ENCODE results near the gene TTC28. TPM values are rescaled to one million over a fixed set of nuclear protein-coding genes. Genes with fewer than 3 reads are reported as not detected.

Gene TTC28
- total RNA-seq, 6 experiments from 2014 or later = 10.8 to 18.9 (median 13.6) TPM

DNA sequence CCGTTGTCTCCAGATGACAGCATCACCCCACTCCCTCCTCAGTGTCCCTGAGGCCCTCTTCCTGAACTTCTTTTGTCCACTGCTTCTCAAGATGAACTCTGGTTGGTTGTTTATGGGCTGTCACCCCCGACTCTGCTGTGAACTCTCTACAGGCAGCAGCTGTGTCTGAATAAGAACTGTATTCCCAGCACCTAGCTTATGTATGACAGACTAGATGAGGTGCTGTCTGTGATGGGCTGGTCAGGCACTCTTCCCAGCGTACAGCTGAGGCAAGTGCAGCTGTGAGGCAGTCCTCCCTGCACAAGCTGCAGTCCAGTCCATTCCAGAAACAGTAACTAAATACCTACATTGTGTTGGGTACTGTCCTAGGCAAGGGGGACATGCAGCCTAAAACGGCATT lies 649.2 kb downstream of the TTC28 start:
- no peak overlapping the region for H3K27ac Mint-ChIP-seq
- no peaks in the 10 kb centered on the region for H3K36me3 Mint-ChIP-seq (ENCODE audit: low read depth)
- H3K9me3 Mint-ChIP-seq = no peaks in the 10 kb centered on the region
- no peak for DNase-seq
- no peak overlapping the region for H3K4me3 Mint-ChIP-seq
- peaks cover 13% of the 10 kb centered on the region for H3K4me1 Mint-ChIP-seq (ENCODE audit: low read depth)
- TF ChIP-seq, protein P1, sequence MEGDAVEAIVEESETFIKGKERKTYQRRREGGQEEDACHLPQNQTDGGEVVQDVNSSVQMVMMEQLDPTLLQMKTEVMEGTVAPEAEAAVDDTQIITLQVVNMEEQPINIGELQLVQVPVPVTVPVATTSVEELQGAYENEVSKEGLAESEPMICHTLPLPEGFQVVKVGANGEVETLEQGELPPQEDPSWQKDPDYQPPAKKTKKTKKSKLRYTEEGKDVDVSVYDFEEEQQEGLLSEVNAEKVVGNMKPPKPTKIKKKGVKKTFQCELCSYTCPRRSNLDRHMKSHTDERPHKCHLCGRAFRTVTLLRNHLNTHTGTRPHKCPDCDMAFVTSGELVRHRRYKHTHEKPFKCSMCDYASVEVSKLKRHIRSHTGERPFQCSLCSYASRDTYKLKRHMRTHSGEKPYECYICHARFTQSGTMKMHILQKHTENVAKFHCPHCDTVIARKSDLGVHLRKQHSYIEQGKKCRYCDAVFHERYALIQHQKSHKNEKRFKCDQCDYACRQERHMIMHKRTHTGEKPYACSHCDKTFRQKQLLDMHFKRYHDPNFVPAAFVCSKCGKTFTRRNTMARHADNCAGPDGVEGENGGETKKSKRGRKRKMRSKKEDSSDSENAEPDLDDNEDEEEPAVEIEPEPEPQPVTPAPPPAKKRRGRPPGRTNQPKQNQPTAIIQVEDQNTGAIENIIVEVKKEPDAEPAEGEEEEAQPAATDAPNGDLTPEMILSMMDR (IDR thresholded peaks at IDR 0.05) = no peak
- H3K27me3 Mint-ChIP-seq (ENCODE audit: insufficient read depth) = peaks cover 7% of the 10 kb centered on the region

DNA sequence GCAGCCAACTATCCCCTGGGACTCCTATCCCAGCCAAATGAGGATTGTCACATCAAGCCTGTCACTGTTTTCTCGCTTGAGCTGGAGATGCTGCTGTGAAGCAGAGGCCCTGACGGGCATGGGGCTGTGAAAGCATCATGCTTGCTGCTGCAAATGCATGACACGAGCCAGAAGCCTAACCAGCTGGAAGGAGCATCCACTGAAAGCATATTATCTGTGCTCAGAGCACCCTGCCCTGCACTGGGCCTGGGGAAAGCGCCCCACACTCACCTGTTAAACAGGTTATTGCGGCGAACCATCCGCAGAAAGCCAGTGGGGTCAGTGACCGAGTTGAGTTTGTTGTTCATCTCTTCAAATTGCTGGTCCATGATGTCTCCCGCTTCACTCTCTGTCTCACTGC lies 649.7 kb downstream of the TTC28 start:
- Mint-ChIP-seq H3K36me3 (ENCODE audit: low read depth) (no peaks in the 10 kb centered on the region), H3K27me3 (ENCODE audit: insufficient read depth) (peaks cover 7% of the 10 kb centered on the region), H3K4me3 (no peak overlapping the region), H3K4me1 (ENCODE audit: low read depth) (peaks cover 11% of the 10 kb centered on the region), H3K27ac (no peak overlapping the region), H3K9me3 (no peaks in the 10 kb centered on the region)
- TF ChIP-seq, protein P1 (IDR thresholded peaks at IDR 0.05) = no peak
- no peak for DNase-seq

DNA sequence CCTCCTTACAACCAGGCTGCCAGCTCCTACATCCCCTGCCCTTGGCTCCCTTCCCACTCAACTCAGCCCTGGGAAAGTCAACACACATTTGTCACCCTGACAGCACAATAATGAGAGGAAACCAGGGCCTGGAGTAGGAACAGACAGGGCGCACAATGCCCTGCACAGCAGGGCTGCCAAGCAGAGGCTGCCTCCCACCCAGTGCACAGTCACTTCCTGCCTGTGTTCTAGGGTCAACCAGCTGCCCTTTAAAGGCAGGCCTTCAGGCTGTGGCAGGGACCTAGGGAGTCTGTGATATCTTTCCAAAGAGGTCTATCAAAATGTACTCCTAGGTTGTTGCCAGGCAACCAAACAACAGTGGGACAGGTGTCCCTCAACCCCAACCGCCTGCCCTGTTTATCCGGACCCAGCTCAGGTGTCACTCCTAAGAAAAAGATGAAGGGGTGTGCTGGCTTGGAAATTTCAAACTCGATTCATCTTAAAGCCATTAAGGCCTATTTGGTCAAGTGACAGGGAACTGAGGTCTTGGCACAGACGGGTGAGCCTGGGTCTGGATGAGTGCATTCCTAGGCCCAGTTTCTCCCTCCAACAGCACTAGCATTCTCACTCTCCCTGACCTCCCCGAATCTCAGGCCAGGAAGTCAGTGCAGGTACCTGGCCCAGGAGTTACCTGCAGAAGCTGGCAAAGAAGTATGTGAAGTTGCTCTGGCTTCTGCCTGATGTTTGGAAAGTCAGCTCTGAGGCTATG lies 650.3 kb downstream of the TTC28 start:
- Mint-ChIP-seq H3K4me3 (no peak overlapping the region), H3K9me3 (no peaks in the 10 kb centered on the region), H3K36me3 (ENCODE audit: low read depth) (no peaks in the 10 kb centered on the region), H3K27ac (no peak overlapping the region), H3K27me3 (ENCODE audit: insufficient read depth) (peaks cover 7% of the 10 kb centered on the region), H3K4me1 (ENCODE audit: low read depth) (peaks cover 5% of the 10 kb centered on the region)
- no peak for DNase-seq
- TF ChIP-seq, protein P1 (IDR thresholded peaks at IDR 0.05) = no peak

DNA sequence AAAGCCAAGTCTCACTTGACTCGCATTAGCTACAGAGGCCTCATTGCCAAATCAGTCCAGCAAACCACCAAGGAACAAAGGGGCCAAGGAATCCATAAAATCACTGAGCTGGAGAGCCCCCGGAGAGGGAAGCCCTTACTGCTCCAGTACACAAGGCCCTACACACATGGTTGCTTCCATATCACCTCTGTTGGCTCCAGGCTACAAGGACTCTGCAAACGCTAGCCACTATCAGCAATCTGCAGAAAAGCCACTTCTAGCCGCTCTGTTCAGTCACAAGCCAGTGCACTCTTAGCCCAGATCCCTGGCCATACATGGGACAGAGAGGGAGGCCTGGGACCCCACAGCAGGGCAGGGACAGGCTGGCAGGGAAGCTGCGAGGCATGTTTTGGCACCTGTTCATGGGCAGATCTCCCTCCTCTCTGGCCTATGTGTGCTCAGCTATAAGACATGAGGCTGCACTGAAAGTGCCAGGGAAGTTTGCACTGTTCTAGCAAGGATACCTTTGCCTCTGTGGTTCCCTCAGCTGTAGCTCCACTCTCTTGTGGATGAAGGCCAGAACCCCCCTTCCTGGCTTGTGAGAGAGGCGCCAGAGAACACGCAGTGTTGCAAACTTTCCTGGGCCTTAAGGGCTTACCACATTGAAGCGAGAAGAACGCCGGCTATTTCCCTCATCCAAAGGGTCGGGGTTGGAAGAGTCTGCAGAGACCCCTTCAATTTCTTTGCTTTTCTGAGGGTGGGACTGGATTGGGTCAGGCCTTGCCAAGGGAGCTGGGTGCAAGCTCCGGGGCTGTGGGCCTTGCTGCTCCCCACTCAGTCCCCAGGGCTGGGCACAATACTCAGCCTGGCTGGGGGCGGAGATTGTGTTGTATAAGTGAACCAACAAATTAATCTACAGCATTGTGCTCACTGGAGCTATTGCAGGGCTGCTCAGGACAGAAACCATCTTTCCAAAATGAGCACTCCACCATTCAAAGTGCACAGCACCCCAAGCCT lies 651.9 kb downstream of the TTC28 start:
- no peak for DNase-seq
- Mint-ChIP-seq H3K4me1 (ENCODE audit: low read depth) (no peaks in the 10 kb centered on the region), H3K9me3 (no peaks in the 10 kb centered on the region), H3K4me3 (no peak overlapping the region), H3K36me3 (ENCODE audit: low read depth) (no peaks in the 10 kb centered on the region), H3K27ac (no peak overlapping the region), H3K27me3 (ENCODE audit: insufficient read depth) (peaks cover 5% of the 10 kb centered on the region)
- TF ChIP-seq, protein P1 (IDR thresholded peaks at IDR 0.05) = no peak

DNA sequence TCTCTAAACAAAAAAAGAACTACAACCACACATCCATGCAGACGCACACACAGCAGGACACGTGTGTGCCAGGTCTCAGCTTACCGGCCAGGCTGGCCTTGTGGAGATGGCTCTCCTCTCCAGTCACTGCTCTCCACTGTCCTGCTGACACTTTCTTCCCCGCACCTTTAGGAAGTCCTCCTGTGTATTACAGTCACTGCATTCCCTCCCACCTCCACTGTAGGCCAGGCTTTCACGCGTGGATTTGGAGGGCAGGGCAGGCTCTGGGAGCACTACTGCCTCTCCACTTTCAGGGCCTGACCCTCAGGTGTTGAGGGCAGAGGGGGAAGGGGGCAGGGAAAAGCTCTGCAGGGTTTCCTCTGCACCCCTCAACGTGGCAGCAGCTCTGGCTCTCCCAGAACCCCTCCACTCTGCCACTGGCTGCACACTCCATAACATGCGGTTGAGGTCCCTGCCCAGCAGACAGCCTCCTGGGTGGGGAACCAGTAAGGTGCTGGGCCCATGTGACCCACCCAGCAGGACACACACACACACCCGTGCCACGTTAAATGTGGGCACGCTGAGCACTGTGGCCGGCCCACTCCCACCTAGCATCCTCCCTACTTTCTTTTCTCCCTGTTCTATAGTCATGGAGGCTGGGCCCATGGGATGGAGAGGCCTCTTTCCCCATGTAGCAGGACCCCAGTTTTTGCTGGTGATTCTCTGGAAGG lies 653.6 kb downstream of the TTC28 start:
- Mint-ChIP-seq H3K4me3 (no peak overlapping the region), H3K27ac (no peak overlapping the region), H3K9me3 (no peaks in the 10 kb centered on the region), H3K36me3 (ENCODE audit: low read depth) (no peaks in the 10 kb centered on the region), H3K27me3 (ENCODE audit: insufficient read depth) (peaks cover 2% of the 10 kb centered on the region), H3K4me1 (ENCODE audit: low read depth) (no peaks in the 10 kb centered on the region)
- DNase-seq = no peak
- TF ChIP-seq, protein P1 (IDR thresholded peaks at IDR 0.05) = no peak
